ENCODE results near the gene SERPINB13.

DNA sequence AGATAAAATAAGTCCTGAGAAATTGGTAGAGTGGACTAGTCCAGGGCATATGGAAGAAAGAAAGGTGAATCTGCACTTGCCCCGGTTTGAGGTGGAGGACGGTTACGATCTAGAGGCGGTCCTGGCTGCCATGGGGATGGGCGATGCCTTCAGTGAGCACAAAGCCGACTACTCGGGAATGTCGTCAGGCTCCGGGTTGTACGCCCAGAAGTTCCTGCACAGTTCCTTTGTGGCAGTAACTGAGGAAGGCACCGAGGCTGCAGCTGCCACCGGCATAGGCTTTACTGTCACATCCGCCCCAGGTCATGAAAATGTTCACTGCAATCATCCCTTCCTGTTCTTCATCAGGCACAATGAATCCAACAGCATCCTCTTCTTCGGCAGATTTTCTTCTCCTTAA is 9.8 kb downstream of the SERPINB13 start:
- TF ChIP-seq, protein P1, sequence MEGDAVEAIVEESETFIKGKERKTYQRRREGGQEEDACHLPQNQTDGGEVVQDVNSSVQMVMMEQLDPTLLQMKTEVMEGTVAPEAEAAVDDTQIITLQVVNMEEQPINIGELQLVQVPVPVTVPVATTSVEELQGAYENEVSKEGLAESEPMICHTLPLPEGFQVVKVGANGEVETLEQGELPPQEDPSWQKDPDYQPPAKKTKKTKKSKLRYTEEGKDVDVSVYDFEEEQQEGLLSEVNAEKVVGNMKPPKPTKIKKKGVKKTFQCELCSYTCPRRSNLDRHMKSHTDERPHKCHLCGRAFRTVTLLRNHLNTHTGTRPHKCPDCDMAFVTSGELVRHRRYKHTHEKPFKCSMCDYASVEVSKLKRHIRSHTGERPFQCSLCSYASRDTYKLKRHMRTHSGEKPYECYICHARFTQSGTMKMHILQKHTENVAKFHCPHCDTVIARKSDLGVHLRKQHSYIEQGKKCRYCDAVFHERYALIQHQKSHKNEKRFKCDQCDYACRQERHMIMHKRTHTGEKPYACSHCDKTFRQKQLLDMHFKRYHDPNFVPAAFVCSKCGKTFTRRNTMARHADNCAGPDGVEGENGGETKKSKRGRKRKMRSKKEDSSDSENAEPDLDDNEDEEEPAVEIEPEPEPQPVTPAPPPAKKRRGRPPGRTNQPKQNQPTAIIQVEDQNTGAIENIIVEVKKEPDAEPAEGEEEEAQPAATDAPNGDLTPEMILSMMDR (IDR thresholded peaks at IDR 0.05): no peak
- TF ChIP-seq POLR2A (IDR thresholded peaks at IDR 0.05): no peak

Data from adrenal gland (tissue), 5 donors.